SKM-1 (cell line): ENCODE measurements around the gene DAAM2.

Experiments used
- DNase-seq: peaks from one replicate; lab custom pipeline; 2025; ENCODE audit not compliant: unreplicated experiment; lab: John Stamatoyannopoulos, UW

Gene DAAM2

DNA sequence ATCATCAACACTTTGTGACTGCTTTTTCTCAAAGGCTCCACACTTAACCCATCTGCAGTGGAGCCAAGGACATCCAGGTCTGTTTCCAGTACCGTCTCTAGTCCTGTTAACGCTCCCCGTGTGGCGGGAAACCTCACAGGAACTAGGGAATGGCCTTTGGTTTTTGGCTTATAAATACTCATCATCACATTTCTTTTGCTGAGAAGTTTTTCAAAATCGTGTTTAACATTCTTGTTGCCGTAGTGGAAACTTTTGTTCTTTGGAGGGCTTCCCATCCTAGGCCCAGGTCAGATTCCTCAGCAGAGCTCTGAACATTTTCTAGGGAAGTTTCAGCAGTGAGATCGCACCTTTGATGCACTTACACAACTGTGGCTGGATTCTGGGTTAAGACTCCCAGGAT is 24.6 kb downstream of the DAAM2 start:
- DNase-seq, result no peak

- peak; percentile 62 for DNase-seq
Observed at GRCh38 chr6:39818695-39819094, 26.5 kb downstream of the DAAM2 start.

DNA sequence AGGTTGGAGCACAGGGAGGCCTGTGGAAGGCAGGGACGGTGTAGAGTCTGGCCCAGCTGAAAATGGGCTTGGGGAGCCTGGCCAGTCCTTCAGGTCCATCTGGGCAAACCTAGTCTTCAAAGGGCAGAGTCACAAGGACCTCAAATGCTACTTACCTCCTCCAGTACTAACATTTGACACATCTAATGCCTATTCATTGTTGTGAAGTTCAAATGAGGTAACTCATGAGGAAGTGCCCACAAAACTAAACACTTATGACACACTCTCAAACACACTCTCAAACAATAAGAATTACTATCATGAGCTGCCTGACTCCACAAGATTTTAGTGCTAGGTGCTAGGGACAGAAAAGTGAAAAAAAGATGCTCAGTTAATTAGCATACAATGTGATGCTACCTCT is 27.1 kb downstream of the DAAM2 start:
- no peak for DNase-seq

- no peak for DNase-seq
Observed at GRCh38 chr6:39819676-39820075, 27.5 kb downstream of the DAAM2 start.

- DNase-seq, result no peak
Observed at GRCh38 chr6:39820553-39820952, 28.4 kb downstream of the DAAM2 start.

DNA sequence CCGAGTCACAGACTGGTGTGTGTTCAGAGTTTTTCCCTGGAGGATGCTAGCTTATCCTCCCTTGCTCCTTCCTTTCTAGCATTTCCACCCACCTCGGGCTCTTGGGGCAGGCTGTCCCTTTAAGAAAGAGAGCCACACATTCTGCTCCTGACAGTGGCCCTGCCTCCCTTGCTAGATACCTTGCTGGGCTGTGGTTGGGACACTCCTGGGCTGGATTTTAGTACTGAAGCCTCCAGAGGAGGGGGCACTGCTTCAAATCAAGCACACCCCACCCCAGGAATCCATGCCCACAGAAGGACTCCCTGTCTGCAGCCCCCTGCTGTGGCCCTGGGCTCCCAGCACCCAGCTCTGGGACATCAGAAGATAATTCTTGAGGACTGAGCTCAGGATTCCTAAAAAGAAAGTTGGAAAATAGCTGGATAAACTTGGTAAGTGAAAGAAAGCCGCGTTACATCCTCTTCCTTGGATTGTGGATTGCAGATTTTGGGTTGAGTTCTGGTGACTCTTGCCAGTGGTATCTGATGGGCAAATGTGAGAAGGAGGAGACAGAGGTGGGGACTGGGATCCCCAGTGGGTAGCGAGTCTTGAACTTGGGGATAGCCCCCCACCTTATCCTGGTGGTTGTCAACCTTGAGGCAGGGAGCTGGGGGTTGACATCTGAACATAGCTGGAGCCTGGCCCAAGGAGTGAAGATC is 29.0 kb downstream of the DAAM2 start:
- DNase-seq, result no peak

DNA sequence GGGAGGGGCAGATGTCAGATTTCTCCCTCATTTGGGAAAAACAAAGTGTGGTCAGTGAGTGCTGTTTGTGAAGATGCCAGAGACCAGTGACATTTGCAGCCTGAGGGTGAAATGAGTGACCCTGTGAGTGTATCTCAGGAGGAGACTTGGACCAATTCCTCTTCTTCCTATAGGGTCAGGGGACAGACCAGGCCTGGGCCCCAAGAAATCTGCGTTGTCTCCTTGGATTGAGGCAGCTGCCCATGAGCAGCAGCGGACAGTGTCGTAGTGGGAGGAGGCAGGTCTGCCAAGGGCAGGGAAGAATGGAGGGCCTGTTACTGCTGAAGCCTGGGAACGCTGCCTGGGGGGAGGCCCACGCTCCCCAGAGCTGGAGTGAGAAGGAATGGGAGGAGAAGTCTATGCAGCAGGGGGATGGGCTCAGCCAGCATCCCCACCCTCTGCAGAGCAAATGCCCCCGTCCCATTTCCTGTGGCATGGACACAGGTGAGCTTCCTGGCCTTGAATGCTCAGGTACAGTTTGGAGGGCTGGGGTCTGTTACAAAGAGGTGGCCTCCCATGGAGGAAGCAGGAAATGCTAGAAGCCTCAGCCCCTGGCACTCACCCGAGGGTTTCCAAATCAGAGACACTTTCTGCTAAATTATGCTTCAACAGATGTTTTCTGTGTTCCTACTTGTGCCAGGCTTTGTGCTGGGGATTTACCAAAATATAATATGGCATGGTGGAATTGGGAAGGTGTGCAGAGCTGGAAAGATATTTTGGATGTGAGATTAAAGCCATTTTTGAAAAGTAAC is 29.8 kb downstream of the DAAM2 start:
- DNase-seq, result no peak

GRCh38 chr6:39822846-39823815 is 31.0 kb downstream of the DAAM2 start:
- DNase-seq, result peak; percentile 65

GRCh38 chr6:39824030-39824926 is 32.1 kb downstream of the DAAM2 start:
- no peak for DNase-seq

GRCh38 chr6:39829331-39829730 is 37.2 kb downstream of the DAAM2 start:
- no peak for DNase-seq

DNA sequence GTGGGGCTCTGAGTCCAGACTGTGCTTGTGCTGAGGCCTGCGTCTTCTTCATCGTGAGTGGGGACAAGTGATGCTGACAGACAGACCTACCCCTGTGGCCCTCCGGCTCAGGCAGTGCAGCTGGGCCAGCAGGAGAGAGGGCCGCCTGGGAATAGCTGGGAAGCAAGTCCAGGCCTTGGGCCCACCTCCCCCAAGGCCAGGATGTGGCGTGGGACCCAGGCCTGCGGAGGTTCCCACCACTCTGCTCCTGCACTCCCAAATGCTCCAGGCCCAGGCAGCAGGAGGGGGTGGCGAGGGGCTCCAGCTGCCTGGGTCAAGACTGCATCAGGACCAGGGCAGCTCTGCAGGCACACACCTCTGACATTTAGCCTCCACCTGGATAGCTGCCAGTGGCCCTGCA is 38.3 kb downstream of the DAAM2 start:
- DNase-seq, result no peak

DNA sequence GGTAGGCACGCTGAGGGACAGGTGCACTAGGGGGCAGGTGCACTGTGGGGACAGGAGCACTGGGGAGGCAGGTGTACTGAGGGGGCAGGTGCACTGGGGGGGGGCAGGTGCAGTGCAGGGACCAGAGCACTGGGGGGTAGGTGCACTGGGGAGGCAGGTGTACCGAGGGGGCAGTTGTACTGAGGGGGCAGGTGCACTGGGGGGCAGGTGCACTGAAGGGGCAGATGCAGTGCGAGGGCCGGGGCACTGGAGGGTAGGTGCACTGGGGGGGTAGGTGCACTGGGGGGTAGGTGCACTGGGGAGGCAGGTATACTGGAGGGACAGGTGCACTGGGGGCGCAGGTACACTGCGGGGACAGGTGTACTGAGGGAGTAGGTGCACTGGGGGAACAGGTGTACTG is 39.5 kb downstream of the DAAM2 start:
- DNase-seq, result no peak

DNA sequence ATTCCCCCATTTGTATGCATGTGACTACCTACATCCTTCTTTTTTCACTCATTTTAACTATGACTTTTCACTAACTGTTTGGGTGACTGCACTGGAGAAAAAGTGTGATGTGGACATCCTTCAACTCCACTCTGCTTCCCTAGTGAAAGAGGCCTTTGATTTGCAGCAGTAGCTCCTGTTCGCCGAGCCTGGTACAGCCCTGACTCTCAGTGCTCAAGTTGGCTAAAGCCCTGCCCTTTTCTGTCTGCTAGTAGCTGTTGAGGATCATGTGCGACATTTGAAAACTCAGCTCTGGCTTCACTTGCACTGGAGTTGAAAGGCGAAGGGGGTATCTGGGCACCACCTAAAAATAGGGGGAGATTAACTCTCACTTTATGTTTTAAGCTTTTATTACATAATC is 42.1 kb downstream of the DAAM2 start:
- DNase-seq, result no peak

GRCh38 chr6:39834866-39835265 is 42.7 kb downstream of the DAAM2 start:
- no peak for DNase-seq

DNA sequence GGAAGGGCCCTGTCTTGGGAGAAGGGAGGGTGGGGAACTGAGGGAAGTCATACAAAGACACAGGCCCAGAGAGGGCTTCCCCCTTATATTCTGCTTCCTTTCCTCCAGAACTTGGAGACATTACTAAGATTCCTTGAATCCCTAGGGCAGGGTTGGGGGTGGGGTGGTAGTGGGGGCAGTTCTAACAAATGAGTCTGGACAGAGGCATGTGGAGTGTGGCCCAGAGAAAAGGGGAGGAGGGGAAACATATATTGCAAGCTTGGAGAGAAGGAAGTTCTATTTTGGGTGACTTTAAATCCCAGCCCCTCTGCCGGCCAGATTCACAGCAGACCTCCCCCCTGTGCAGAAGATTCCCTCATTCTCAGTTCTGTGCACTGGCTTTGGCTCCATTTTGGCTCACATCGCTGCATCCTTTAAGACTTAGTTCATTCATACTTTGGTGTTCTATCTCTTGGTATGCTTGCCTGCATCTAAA is 43.7 kb downstream of the DAAM2 start:
- DNase-seq, result no peak

GRCh38 chr6:39836606-39837005 is 44.4 kb downstream of the DAAM2 start:
- DNase-seq, result no peak

DNA sequence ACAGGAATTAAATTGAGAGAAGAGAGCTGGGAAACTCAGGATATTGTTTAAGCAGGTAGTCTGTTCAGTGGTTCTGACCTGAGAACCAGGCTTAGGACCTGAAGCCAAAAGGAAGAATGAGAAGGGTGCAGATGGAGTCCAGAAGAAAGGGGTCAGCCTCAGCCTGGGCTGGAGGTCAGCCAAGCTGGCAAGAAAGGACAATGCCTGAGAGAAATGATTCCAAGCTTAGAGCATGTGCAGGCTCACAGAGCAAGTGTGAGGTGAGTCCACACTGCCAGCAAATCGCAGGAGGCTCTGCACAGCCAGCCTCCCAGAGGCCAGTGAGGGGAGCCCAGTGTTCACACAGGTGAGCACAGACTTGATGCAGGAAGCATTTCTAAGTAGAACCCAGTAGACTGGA is 47.3 kb downstream of the DAAM2 start:
- DNase-seq, result no peak

GRCh38 chr6:39840781-39841180 is 48.6 kb downstream of the DAAM2 start:
- DNase-seq, result no peak

- DNase-seq, result no peak
Observed at GRCh38 chr6:39841291-39841690, 49.1 kb downstream of the DAAM2 start.

- no peak for DNase-seq
Observed at GRCh38 chr6:39841923-39842322, 49.7 kb downstream of the DAAM2 start.
